GOT3 (cell line): Measurements from ENCODE around the gene SH3BP4.
A peak's percentile ranks its signal among the peaks of the same experiment; 100 is the strongest.

ENCODE experiments used
- DNase-seq: peaks from one replicate; lab custom pipeline; 2025; ENCODE audit warnings: mixed read lengths; lab: John Stamatoyannopoulos, UW

Gene SH3BP4

DNA sequence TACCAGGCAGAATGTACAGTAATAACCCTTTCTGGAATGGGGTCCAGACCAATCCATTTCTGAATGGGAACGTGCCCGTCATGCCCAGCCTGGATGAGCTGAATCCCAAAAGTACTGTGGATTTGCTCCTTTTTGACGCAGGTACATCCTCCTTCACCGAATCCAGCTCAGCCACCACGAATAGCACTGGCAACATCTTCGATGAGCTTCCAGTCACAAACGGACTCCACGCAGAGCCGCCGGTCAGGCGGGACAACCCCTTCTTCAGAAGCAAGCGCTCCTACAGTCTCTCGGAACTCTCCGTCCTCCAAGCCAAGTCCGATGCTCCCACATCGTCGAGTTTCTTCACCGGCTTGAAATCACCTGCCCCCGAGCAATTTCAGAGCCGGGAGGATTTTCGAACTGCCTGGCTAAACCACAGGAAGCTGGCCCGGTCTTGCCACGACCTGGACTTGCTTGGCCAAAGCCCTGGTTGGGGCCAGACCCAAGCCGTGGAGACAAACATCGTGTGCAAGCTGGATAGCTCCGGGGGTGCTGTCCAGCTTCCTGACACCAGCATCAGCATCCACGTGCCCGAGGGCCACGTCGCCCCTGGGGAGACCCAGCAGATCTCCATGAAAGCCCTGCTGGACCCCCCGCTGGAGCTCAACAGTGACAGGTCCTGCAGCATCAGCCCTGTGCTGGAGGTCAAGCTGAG lies 89.6 kb downstream of the SH3BP4 start:
- DNase-seq, result no peak

DNA sequence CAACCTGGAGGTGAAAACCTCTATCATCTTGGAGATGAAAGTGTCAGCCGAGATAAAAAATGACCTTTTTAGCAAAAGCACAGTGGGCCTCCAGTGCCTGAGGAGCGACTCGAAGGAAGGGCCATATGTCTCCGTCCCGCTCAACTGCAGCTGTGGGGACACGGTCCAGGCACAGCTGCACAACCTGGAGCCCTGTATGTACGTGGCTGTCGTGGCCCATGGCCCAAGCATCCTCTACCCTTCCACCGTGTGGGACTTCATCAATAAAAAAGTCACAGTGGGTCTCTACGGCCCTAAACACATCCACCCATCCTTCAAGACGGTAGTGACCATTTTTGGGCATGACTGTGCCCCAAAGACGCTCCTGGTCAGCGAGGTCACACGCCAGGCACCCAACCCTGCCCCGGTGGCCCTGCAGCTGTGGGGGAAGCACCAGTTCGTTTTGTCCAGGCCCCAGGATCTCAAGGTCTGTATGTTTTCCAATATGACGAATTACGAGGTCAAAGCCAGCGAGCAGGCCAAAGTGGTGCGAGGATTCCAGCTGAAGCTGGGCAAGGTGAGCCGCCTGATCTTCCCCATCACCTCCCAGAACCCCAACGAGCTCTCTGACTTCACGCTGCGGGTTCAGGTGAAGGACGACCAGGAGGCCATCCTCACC lies 90.2 kb downstream of the SH3BP4 start:
- no peak for DNase-seq

DNA sequence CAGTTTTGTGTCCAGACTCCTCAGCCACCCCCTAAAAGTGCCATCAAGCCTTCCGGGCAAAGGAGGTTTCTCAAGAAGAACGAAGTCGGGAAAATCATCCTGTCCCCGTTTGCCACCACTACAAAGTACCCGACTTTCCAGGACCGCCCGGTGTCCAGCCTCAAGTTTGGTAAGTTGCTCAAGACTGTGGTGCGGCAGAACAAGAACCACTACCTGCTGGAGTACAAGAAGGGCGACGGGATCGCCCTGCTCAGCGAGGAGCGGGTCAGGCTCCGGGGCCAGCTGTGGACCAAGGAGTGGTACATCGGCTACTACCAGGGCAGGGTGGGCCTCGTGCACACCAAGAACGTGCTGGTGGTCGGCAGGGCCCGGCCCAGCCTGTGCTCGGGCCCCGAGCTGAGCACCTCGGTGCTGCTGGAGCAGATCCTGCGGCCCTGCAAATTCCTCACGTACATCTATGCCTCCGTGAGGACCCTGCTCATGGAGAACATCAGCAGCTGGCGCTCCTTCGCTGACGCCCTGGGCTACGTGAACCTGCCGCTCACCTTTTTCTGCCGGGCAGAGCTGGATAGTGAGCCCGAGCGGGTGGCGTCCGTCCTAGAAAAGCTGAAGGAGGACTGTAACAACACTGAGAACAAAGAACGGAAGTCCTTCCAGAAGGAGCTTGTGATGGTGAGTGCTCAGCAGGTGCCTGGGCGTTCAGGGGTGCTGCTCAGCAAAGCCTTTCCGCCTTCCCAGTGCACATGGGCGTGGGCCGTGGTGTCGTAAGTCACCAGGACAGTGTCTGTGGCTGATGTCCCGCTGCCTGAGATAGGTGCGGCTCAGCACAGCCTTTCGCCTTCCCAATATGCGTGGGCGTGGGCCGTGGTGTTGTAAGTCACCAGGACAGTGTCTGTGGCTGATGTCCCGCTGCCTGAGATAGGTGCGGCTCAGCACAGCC lies 91.0 kb downstream of the SH3BP4 start:
- no peak for DNase-seq

DNA sequence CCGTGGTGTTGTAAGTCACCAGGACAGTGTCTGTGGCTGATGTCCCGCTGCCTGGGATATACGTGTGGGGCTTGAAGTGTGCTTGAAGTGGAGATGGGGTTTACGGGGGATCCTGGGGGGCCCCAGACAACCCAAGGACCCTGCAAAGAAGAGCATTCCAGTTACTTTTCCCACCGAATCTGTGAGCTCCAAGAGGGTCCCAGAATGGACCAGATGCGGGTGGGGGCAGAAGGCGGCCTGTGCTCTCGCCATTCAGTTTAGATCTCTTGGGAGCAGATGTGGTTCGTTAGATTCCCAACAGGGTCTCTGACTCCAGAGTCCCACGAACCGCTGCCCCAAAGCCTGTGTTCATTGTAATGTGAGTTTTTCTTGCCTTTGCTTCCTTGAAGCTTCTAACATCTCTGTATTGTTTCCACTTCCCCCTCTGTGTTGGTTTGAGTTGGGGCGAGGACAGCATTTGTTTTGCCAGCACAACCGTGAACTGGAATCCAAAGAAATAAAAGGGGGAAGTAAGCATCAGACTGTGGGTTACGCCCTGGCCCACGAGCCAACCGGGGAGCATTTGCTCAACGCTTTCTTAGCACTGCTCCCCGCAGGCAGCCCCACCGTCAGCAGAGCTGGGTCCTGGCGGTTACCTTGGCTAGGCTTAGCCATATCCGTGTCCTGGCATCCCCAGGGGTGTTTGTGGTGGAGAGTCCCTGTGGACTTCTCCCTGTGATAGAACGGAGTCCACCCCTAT lies 92.1 kb downstream of the SH3BP4 start:
- no peak for DNase-seq

DNA sequence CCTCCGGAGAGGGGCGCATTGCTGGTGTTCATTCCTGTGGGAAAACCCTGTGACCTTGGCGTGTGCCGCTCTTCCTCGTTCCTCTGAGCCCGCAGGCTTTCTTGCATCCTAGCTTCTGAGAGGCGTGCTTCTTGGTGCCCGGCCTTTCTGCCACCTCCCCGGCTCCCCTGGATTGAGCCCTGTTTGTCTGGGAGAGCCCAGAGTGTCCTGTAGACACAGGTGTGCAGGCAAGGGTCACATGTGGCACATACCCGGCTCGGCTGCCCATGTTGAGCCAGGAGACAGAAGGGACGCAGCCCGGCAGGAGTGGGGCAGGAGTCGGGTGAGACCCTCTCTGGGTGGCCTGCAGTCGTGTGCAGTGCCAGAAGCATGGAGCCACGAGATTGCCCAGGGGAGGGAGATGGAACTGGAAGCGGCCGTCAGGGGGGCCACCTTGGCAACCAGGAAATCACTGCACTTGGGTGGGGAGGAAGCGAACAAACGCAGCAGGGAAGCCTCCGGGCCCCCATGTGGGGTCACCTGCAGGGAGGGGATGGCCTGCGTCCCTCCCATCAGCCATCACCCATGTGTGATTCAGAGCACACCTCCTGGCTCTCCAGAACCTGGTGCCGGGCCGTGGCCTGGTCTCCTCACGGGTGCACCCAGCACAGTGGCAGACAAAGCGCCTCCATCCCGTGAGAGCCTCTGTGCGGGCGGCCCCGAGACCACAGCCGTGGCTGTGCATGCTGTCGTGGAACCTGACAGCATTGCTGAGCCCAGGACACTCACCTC lies 92.9 kb downstream of the SH3BP4 start:
- DNase-seq, result no peak

DNA sequence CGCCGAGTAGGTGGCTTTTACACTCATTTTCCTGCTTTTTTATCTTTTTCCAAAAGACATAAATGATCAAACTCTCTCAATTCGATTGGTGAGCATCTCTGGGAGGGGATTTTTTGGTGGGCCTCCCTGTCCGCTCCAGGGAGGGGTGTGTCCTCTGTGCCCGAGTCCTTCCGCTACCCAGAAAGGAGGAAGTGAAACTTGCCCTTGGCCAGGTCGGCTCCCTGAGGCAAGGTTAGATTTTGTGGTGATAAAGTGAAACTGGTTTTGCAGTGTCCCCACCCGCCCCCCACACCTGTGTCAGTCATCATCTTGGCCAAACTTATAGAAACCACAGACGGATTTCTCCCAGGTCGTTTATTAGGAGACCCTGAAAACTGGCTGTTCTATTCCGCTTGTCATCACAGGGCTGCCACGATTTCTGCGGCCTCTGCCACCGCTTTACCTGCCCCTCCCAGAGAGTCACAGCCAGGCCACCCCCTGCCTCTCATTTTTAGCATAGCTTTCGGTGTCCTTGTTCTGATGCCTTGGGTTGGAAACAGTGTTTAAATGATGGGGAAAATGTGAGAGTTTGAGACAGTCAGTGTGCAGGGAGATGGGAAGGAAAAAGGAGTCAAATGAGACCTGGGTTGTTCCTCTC lies 93.6 kb downstream of the SH3BP4 start:
- no peak for DNase-seq

DNA sequence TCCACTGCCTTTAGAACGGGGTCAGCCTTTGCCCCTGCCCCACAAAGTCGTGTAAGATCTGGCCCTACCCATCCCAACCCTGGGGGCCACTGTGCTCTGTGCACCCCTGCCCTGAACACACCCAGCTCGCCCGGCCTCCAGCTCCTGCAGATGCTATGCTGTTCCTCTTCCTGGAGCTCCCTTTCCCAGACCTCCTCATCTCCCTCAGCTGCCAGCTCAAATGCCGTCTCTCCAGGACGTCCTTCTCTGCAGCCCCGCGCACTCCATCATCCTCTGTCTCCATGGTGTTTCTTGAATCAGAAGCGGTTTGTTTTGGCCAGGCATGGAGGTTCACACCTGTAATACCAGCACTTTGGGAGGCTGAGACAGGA lies 94.1 kb downstream of the SH3BP4 start:
- no peak for DNase-seq

DNA sequence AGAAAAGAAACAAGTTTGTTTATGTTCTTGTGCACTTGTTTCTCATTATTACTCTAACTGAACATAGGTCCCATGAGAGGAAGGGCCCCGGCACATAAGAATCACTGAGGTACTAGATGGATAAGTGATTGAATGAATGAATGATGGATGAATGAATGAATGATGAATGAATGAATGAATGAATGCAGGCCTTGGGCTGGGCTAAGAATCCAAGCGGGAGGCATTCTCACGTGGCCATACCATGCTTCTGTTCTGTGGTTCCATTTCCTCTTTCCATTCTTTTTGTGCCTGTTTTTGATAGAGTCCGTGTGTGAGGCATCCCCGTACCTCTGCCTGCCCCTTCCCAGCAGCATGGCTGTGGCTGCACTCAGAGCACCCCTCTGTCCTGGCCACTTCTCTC lies 94.8 kb downstream of the SH3BP4 start:
- no peak for DNase-seq

DNA sequence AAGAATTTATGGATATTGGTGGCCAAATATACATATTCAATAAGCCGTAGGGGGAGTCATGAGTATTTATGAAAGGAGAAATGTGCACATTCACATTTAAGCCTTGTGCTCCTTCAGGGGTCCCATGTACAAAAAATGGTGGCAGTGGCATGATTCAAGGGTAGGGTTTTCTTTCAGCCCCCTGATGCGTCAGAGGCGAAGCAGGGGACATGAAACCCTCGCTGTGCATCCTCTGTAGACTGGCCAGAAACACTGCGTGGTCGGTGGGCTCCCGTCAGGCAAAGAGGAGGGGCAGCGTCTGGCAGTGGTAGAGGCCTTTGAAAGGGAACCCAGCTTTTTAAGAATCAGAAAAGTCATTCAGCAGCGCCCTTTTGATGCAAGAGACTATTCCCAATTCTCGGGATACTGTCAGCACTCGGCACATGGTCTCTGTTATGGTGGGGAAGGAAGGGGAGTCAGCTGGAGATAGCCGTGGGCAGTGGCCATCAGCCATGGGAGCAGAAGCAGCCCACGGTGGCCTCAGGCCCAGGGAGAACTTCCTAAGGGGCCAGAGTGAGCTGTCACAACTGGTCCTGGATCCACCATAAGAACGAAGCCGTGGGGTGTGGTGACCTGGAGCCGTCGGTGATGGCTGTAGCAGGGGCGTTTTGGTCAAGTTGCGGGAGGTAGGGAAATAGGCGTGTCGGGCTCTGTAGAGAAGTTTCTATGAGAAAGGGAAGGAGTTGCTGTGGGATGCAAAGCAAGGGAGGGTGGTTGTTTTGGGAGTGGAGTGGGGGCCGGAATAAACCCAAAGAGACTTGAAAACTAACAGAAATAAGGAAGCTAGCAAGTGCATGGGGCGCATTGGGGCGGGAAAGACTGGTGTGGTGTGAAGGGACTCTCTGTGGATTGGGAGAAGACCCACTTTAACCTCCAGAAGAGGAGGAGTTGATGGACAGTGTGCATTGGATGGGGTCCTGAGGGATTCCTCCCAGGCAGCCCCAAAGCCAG lies 95.6 kb downstream of the SH3BP4 start:
- DNase-seq, result no peak

DNA sequence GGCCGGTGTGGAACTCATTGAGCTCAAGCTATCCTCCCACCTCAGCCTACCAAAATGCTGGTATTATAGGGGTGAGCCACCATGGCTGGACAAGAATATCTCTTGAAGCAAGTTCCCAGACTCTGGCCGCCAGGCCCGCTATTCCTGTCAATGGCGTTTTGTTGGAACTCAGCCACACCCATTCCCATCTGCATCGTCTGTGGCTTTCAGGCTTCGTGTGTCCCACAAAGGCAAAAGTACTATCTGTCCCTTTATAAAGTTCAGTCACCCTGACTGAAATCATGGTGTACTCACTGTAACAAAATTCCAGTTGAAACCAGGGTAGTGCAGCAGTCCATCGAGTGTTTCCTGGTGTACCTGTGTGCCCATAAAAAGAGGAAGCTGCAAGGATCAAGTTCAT lies 96.7 kb downstream of the SH3BP4 start:
- no peak for DNase-seq

DNA sequence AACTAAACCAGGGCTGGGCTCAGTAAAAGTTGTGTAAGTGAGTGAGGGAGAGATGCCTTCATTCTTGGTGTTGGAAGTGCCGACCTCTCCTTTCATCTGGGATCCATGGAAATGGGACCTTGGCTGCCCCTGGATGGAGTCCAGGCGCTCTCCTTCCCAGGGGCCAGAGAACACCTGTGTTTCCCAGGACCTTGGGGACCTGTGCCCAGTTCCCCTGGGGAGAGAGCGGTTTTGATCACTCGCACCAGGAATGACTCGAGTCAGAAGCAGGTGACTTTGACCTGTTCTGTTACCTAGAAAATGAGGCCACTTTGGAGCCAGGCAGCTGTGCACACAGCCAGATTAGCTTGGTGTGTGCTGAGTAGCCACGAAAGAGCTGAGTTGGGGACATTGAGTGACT lies 97.3 kb downstream of the SH3BP4 start:
- DNase-seq, result no peak

DNA sequence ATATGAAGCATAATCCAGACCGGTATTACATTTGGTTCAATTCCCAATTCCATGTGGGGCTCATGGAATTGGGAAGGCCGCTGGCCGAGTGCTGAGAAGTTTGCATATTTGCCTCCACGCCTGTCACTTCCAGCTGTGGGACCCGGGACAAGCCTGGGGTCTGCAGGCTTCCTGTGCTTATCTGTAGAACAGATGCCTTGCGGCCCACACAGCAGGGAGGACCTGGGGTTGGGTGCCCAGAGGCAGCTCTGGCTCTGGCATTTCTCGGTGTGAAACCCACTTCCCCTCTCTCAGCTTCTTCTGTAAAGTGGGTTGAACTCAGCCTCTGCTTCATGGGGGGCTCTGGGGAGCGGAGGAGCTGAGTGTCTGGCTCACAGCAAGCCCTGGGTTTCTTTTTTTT lies 97.9 kb downstream of the SH3BP4 start:
- DNase-seq, result no peak

DNA sequence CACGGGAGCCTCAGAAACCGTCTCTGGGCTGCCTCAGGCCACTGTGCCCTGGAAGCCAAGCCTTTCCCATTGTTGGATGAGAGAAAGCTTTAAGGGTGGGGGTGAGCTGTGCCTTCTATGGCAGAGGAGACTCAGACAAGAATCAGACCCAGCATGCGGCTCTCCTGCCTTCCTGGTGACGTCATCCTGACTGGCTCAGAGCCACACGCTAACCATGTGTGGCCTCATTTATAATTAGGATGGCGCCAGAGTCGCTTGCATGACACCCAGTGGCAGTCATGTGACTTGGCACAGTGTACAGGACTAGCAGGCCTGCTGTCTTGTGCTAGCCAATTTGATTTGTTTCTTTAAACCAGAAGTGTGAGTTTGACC lies 99.1 kb downstream of the SH3BP4 start:
- DNase-seq, result peak; percentile 59

DNA sequence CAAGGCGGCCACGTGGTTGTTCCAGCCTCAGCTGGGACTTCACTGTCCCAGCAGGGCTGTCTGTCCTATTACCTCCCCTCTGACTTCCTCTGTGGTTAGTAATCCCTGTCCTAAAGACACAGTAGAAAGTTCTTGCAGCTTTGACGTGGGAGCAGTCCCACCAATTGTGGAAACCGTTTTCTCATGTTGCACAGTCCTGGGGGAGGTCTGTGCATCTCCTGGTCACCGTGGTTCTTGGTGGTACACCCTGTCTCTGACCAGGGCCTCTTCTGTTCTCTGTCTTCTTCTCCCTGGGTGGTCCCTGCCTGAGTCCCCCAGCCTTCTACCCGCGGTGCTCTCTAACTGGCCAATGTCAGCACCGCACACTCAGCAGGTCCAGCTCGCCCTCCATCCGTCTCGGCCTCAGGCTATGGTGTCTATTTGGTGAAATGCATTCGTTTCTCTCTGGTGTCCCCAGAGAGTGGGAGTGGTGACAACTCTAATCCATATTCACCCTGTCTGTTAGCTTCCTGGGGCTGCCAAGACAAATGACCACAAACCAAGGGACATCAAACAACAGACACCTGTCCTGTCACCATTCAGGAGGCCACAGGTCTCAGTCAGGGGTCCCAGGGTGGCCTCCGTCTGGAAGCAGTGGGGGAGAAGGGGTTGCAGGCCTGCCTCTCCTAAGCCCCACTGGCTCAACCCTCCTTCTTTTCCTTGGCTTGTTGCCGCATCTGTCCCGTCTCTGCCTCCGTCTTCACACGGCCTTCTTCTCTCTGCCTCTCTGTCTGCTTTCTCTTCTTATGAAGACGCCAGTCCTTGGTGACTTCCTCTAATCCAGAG lies 99.8 kb downstream of the SH3BP4 start:
- no peak for DNase-seq

DNA sequence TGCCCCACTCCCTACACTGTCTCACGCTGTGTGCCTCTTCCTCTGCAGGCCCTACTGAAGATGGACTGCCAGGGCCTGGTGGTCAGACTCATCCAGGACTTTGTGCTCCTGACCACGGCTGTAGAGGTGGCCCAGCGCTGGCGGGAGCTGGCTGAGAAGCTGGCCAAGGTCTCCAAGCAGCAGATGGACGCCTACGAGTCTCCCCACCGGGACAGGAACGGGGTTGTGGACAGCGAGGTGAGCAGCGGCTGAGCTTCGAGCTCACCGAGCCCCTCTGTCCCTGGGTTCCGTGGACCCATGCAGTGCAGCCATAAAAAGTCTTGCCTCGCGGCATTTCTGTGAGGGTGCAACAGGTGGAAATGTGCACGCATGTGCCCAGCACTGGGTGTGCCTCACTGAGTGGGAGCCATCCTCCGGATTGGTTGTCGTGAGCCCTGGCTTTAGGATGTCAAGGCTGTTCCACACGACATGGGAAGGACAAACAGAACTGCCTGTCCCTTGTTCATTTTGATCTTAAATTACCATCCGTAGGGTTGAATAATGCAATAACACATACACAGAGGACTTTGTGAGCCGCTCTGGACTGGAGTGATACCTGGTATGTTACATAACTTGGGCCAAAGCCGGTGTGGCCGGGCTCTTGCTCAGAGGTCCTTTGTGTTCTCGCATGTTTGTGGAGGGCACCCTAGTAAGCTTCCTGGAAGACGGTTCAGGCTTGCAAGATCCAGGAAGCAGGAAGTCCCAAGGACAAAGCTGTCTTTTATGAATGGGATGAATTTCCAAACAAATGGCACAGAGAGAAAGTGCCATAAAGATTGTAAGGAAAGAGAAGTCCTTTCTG lies 100.9 kb downstream of the SH3BP4 start:
- DNase-seq, result no peak

DNA sequence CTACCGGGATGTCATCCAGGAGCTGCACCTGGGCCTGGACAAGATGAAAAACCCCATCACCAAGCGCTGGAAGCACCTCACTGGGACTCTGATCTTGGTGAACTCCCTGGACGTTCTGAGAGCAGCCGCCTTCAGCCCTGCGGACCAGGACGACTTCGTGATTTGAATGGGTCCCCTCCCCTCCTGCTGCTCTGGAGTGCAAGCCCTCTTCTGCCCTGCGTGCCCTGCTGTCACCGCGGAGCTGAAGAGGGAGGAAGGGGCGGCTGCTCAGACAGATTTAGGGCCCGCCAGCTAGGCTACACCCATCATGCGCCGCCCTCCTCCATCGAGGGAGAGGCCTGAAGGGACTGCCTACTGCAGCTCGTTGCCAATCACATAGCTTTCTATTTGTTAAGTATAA lies 101.8 kb downstream of the SH3BP4 start:
- no peak for DNase-seq

DNA sequence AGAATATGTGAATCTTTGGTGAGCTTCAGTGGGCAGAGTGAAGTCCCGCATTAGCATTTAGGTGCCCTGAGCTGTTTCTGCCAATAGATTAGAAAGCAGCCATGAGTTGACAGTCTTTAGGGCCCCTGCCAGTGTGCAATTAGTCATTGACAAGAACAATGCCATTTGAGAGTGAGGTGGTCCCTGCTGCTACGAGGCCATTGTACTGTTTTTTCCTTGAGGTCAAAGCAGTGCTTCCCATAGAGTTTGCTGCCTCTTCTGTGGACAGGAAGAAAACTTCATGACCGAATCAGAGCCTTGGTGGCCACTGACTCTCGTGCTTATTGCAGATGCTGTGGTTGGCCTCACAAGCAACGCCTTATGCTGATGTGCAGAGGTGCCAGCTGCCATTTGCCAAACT lies 102.7 kb downstream of the SH3BP4 start:
- DNase-seq, result no peak

DNA sequence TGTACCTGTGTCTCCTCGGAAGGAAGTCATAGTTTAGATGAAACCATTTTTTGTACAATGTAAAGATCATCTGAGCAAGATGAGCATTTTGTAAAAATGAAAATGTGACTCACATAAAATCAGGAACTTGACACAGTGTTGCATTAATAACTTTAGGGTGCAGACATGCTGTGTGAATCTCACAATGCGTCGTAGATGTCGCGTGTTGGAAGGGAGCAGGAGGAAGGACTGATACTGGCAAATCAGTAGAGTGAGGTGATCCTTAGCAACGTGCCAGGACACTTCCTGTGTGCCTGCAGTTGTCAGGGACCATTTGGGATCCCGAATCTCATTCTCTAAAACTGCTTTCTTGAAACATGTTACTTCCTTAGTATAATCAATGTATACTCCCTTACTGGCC lies 103.1 kb downstream of the SH3BP4 start:
- no peak for DNase-seq
